ENCODE data around the gene RMDN2.

DNA sequence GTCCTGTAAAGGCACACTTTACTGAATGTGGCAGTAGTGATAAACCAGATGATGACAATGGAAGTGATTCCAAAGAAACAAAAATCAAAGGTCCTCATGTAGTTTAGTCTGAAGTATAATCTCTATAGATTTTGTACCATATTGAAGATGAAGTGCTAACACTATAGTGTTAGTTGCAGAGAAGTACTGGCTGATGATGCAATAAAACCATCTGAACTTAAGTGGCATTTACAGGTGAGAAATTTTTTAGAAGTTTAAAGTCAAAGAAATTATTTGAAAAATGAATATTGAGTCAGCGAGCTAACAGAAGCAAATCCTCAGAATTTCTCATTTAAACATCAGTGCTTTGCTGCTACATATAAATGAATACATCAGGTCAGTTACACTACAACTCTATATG is 43.1 kb upstream of the RMDN2 start:
- no peak for TF ChIP-seq POLR2A (IDR thresholded peaks at IDR 0.05)
- TF ChIP-seq, protein P1, sequence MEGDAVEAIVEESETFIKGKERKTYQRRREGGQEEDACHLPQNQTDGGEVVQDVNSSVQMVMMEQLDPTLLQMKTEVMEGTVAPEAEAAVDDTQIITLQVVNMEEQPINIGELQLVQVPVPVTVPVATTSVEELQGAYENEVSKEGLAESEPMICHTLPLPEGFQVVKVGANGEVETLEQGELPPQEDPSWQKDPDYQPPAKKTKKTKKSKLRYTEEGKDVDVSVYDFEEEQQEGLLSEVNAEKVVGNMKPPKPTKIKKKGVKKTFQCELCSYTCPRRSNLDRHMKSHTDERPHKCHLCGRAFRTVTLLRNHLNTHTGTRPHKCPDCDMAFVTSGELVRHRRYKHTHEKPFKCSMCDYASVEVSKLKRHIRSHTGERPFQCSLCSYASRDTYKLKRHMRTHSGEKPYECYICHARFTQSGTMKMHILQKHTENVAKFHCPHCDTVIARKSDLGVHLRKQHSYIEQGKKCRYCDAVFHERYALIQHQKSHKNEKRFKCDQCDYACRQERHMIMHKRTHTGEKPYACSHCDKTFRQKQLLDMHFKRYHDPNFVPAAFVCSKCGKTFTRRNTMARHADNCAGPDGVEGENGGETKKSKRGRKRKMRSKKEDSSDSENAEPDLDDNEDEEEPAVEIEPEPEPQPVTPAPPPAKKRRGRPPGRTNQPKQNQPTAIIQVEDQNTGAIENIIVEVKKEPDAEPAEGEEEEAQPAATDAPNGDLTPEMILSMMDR (IDR thresholded peaks at IDR 0.05), result no peak

All from uterus (tissue), 2 donors.